Stimulated activated CD8-positive, alpha-beta memory T cell treated with anti-CD3 and anti-CD28 coated beads, Interleukin-2, amount 100 ng/mL, for 1 hour (primary cell): Measurements from ENCODE around the gene PALLD.
"Not testable (repeated sequence)": the region's sequence is repeated elsewhere in the genome, so short reads cannot be mapped to it uniquely, and the experiment has no call there.

Source experiments
- DNase-seq, 2 donors: peaks; one replicate each; pipeline ENCODE4 v3.0.0-alpha.2; 2020; ENCODE audit warnings: low read depth in 2 of 2

The PALLD gene

DNA sequence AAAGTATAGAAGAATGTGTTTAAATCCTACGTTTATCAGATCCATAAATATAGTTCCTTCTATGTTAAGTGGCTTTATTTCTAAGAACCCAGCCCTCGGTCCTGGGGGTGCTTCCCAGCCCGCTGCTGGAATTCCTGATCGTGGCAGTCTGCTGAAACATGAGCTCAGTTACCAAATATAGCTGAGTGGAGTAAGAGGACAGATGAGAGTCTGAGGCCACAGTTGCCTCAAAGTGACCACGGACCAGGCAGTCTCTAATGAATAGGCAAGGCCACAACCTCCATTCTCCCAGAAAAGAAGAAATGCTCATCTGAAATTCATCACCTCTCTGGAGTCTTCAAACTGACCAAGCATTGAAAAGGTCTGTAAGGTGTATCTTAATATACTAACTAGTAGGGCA lies at the start of gene PALLD:
Gene PALLD, plus strand, starts transcription at position 219 of the 400 bp plus-strand sequence.
- DNase-seq, result no peak

GRCh38 chr4:168449063-168449462 lies 47.8 kb upstream of the PALLD start:
- DNase-seq, result not testable (repeated sequence)

GRCh38 chr4:168449719-168450452 lies 47.0 kb upstream of the PALLD start:
- DNase-seq, result no peak

- DNase-seq, result no peak
Observed at GRCh38 chr4:168451331-168451730, 45.5 kb upstream of the PALLD start.

DNA sequence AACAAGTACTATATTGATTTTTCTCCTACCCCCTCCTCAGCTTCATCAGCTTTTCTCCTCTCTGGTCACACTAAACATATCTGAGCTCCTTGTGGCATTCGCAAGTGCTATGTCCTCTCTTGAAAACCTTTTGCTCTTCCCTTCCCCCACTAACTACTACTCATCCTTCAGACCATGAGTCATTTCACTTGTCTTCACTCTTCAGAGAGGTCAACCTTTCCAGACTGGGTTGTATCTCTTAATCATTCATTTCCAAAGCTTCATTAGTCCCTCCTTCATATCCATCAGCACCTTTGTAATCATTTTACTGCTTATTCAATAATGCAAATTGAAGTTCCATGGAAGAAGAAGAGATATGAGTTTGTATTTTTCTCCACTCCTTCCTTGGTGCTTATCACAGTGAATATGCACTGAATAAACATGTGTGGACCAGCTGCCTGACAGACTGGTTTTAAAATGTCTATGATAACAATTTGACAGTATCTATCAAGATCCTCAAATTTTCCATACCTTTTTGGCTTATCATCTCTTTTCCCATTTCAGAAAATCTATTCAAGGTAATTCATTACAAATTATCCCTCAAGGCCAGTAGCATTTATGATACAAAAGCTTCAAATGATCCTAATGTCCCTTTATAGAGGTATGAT lies 45.0 kb upstream of the PALLD start:
- no peak for DNase-seq

- no peak for DNase-seq
Observed at GRCh38 chr4:168453146-168453545, 43.7 kb upstream of the PALLD start.

GRCh38 chr4:168458256-168458655 lies 38.6 kb upstream of the PALLD start:
- not testable (repeated sequence) for DNase-seq

- no peak for DNase-seq
Observed at GRCh38 chr4:168461821-168462220, 35.0 kb upstream of the PALLD start.

DNA sequence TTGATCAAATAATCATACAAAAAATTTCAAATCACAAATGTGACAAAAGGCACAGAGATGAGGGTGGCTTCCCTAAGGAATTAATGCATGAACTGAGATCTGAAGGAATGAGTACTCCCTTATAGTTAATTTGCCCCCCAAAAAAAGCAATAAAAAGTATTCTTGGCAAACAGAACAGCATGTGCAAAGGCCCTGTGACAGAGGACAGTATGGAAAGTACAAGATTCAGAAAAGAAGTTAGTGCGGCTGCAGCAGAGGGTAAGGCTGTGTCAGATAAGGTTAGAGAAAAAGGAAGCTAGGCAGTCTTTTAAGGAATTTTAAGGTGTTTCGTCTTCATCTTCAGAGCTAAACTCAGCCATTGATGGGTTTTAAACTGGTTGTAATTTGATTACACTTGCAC lies 23.9 kb upstream of the PALLD start:
- DNase-seq, result no peak

DNA sequence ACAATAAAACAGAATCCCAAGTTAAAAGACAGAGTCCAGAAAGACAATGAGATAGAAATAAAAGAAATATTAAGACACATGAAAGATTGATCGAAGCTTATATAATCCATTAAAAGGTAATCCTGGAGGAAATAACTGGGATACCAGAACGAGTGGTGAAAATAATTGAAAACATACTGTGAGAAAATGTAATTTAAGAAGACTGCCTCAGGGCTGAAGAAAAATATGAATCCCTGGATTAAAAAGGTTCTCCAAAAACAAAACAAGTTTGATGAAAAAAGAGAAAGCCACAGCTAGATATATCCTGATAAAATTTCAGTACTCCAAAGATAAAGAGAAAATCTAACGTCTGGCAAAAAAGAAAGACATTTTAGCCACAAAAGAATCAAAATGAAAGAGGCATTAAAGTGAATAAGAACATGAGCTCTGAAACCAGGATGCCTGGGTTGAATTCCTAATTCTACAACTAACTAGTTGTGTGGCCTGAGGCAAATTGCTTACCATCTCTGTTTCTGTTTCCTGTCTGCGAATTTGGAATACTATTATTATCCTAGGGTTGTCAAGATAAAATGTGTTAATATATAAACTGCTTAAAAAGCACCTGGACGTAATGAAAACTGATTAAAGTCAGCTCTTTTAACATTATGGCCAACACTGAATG lies 22.1 kb upstream of the PALLD start:
- no peak for DNase-seq

- DNase-seq, result no peak
Observed at GRCh38 chr4:168475745-168476144, 21.1 kb upstream of the PALLD start.

DNA sequence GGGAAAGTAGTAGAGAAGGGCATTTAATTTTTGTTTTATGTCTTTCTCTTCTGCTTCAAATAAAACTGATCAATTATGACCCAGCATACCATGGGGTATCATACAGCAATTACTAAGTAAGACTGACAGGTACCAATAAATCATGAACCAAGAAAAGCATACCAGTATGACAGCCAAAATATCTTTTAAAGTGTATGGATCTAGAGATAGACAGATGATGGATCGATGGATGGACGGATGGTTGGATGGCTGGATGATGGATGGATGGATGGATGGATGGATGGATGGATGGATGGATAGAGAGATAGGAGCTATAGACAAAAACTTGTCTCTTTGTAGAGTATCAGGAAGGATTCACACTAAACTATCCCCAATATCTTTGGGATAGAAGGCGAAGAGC lies 18.0 kb upstream of the PALLD start:
- no peak for DNase-seq

DNA sequence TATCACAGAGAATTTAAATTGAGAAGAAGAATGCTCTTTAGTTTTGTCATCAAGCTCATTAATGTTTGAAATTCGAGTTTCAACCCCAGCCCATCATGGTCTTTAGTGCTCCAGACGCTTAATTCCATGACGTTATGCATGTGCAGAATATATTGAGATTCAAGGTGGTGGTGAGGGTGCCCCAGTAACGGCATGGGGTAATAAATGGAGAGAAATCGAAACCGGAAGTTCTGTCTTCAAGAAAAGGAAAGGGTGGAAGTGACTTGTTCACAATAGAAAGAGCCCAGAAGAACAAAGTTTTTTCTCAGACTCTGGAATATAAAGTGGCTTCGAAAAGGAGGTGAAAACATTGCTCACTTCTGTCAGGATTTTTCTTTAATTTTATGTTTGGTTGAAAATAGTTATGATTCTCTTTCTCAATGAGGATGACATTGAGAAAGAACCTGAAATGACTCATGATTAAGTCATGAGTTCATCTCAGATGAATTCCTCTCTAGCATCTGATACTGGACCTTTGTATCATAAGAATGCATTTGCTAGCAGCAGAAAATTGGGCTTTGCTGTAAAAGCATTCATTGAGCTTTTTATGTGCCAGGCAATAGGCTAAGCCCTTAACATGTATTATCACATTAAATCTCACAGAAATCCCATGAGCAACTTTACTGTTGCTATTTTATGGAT lies 15.8 kb upstream of the PALLD start:
- DNase-seq, result peak in 1 of 2 donors; percentile 9

- DNase-seq, result no peak
Observed at GRCh38 chr4:168483811-168484210, 13.0 kb upstream of the PALLD start.

DNA sequence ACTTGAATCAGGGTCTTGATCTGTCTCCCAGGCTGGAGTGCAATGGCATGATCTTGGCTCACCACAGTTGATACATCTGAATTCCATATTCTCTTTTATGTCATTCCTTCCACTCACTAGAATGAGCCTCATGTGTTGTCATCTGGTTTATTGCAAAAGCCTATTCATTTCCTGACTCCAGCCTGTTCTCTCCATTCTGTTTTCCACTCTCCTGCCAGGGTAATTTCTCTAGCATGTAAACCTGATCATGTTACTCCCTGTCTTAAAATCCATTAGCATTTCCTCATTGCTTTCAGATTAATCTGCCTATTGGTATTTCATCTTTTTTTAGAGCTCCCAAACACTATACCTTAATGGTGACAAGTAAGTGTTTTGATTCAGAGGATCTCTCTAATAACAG lies 12.2 kb upstream of the PALLD start:
- no peak for DNase-seq

- no peak for DNase-seq
Observed at GRCh38 chr4:168485156-168485910, 11.5 kb upstream of the PALLD start.

- no peak for DNase-seq
Observed at GRCh38 chr4:168486912-168487281, 10.0 kb upstream of the PALLD start.

DNA sequence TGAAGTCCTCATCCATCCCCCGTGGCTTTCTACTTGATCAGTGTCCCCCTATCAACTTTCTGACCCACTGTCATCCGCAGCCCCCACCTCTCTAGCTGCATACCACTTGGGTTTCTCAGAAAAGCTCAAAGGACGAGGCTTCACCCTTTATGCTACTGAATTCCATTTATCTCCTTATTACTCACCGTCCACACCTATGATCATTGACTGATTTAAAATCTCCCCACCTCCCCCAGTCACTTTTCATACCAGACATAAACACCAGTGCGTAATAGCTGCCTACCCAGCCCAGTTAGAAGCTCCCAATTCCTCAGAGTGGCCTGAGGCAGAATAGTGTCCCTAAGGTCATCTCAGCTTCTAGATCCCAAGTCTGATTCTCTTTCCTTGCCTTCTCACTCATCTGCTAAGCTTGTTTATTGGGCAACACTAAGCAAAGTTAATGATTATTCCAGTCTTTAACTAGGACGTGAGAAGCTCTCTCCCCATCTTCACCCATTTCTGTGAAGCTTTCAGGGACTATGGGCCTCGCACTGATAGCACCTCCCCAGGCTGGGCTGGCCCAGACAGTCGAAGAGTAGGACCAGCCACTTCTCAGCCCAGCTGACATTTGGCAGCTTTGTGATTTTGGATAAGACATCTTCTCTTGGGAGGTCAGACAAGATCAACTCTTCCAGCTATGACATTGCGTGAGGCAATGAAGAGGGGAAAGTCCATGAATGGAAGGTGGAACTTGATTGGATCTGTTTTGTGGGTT lies 9.4 kb upstream of the PALLD start:
- DNase-seq, result no peak

- DNase-seq, result no peak
Observed at GRCh38 chr4:168488869-168489274, 8.0 kb upstream of the PALLD start.

GRCh38 chr4:168489616-168490015 lies 7.2 kb upstream of the PALLD start:
- DNase-seq, result no peak

DNA sequence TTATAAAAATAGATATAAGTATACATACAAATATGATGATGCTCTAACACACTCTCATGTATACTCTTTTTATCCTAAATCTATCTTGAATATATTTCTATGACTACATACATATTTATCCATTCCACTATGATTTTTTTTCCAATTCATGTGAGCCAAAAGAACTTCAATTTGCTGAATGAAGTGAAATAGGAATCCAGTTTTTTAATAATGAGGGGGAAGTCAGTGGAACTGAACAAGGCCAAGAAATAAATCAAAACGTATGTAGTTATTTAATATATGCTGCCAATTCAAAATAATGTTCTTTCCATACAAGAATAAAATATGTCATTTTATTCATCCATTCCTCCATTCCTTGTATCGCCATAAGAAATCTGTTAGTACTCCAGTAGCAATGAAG lies 6.1 kb upstream of the PALLD start:
- no peak for DNase-seq
